GM12878 (cell line): ENCODE measurements around the gene NRN1L. TPM values are rescaled to one million over a fixed set of nuclear protein-coding genes. Genes with fewer than 3 reads are reported as not detected.

Source experiments
- ATAC-seq: fragments of 200-7000 bp; cut with Tn5 transposase; 3 replicates; pipeline ENCODE4 v1.9.1; 2020; ENCODE audit warnings: mild to moderate bottlenecking, moderate library complexity
- BruUV-seq: library from RNA; stranded (reverse); fragments of 400-500 nt; replicated peaks from 2 replicates; lab custom pipeline; 2021; lab: Mats Ljungman, UMichigan
- CTCF ChIA-PET: fragments of 300-600 bp; sonication (Branson Sonifier 250); formaldehyde crosslinking; extraction: SDS; loops from one replicate; lab custom pipeline; 2021; ENCODE audit warnings: inconsistent platforms; lab: Yijun Ruan, JAX
- POLR2A ChIA-PET: fragments of 350-600 bp; formaldehyde crosslinking; extraction: SDS; loops from one replicate; lab custom pipeline; 2021; ENCODE audit warnings: inconsistent platforms; lab: Charles Lee
- RAD21 ChIA-PET: fragments of 300-600 bp; sonication (Branson Sonifier 250); formaldehyde crosslinking; loops from one replicate; lab custom pipeline; 2023; ENCODE audit warnings: antibody characterized with exemption; ENCODE audit not compliant: unreplicated experiment; lab: Charles Lee
- SMC1A ChIA-PET: fragments of 300-600 bp; sonication (Branson Sonifier 250); formaldehyde crosslinking; loops from one replicate; lab custom pipeline; 2023; ENCODE audit not compliant: unreplicated experiment, uncharacterized antibody; lab: Charles Lee
- DNase-seq: peaks from one replicate; pipeline ENCODE4 v3.0.0-alpha.2; 2011; ENCODE audit warnings: low read depth, low spot score
- FAIRE-seq: peaks from 3 replicates; lab custom pipeline; 2011; peaks lifted over from hg19 to GRCh38; lab: Jason Lieb, UNC
- H2AFZ ChIP-seq: 2 replicates; pipeline ENCODE4 v1.6.0; 2011; ENCODE audit warnings: low read depth, low read length, control low read depth; ENCODE audit not compliant: control insufficient read depth
- H3K27ac ChIP-seq: 2 replicates; pipeline ENCODE4 v1.5.1; 2011; ENCODE audit warnings: control low read depth; ENCODE audit not compliant: control insufficient read depth, insufficient read depth
- H3K27me3 ChIP-seq, 2 experiments: replicated peaks in 1 of 2; 2 replicates each; pipeline versions ENCODE4 v1.6.0 to v1.6.1; 2011; ENCODE audit warnings: low read length in 1 of 2; ENCODE audit not compliant: control insufficient read depth in 2 of 2, insufficient read depth in 2 of 2
- H3K36me3 ChIP-seq, 2 experiments: 2 replicates each; pipeline ENCODE4 v1.5.1; 2011; ENCODE audit warnings: low read length in 1 of 2; ENCODE audit not compliant: control insufficient read depth in 2 of 2, insufficient read depth in 2 of 2
- H3K4me1 ChIP-seq: 2 replicates; pipeline ENCODE4 v1.6.1; 2011; ENCODE audit warnings: mild to moderate bottlenecking, low read length, moderate library complexity, mixed read lengths; ENCODE audit not compliant: control insufficient read depth, insufficient read depth
- H3K4me2 ChIP-seq: 2 replicates; pipeline ENCODE4 v1.6.0; 2011; ENCODE audit warnings: control low read depth; ENCODE audit not compliant: control insufficient read depth, insufficient read depth
- H3K4me3 ChIP-seq: fragments of 200-600 bp; sonication (generic); 2 replicates; pipeline ENCODE4 v1.5.1; 2016
- H3K79me2 ChIP-seq: 2 replicates; pipeline ENCODE4 v1.6.0; 2011; ENCODE audit warnings: low read length; ENCODE audit not compliant: control insufficient read depth, insufficient read depth
- H3K9ac ChIP-seq: 2 replicates; pipeline ENCODE4 v1.8.0; 2011; ENCODE audit warnings: low read length, control low read depth, mixed read lengths; ENCODE audit not compliant: control insufficient read depth, insufficient read depth
- H3K9me3 ChIP-seq: replicated peaks from 3 replicates; pipeline ENCODE4 v1.5.1; 2011; ENCODE audit warnings: mild to moderate bottlenecking, low read length; ENCODE audit not compliant: control insufficient read depth, insufficient read depth
- H4K20me1 ChIP-seq: 2 replicates; pipeline ENCODE4 v1.6.0; 2011; ENCODE audit not compliant: control insufficient read depth, insufficient read depth
- WGBS: methylation state at CpG from one replicate; pipeline ENCODE4 v1.1.6; 2016; ENCODE audit warnings: low lambda C conversion rate; ENCODE audit not compliant: insufficient replicate concordance, insufficient coverage; ENCODE audit errors: missing lambda C conversion rate; 5-methylcytosine and 5-hydroxymethylcytosine counted together
- in situ Hi-C: fragments of 300-500 bp; cut with MboI; formaldehyde crosslinking; loops from 9 replicates; pipeline ENCODE4 v1.14.3; 2018; ENCODE audit warnings: mixed read lengths
- intact Hi-C: fragments of 100-400 bp; cut with micrococcal nuclease; formaldehyde crosslinking; loops from one replicate; pipeline ENCODE4 v1.14.2; 2022; ENCODE audit not compliant: unreplicated experiment
- polyA plus RNA-seq, 11 experiments: library from polyadenylated mRNA; depleted of rRNA in 4 of 11; unstranded in 6 of 11; stranded (reverse) in 5 of 11; fragments of >200 nt; fragmentation: Nextera tagmentation in 4 of 11; fragmentation: Illumina TruSeq in 1 of 11; extraction: Ambion mirVana in 4 of 11; extraction: Trizol in 1 of 11; gene quantifications; 1 replicate in 1 of 11; 2 replicates in 10 of 11; pipeline versions ENCODE4 v1.2.1 to v1.2.3, GENCODE V29; 2011 to 2016; ENCODE audit warnings: inconsistent platforms in 2 of 11, missing spikeins in 2 of 11, low read depth in 1 of 11
- total RNA-seq, 4 experiments: library from RNA; depleted of rRNA in 3 of 4; stranded (reverse); fragments of >200 nt in 3 of 4; fragmentation: Illumina TruSeq in 1 of 4; extraction: Trizol in 1 of 4; gene quantifications; 2 replicates each; pipeline versions ENCODE4 v1.2.1 to v1.2.3, GENCODE V29; 2013 to 2021
- TF ChIP-seq, protein P1 (sequence below): fragments of 450-650 bp; IDR thresholded peaks from 2 replicates; pipeline ENCODE4 v1.6.1; 2017; ENCODE audit warnings: mild to moderate bottlenecking
- TF ChIP-seq, protein P2 (sequence below): IDR thresholded peaks from 2 replicates; pipeline ENCODE4 v1.6.1; 2011; ENCODE audit warnings: borderline replicate concordance, low read depth, mild to moderate bottlenecking, moderate library complexity, low read length; ENCODE audit not compliant: insufficient read depth, poor library complexity, severe bottlenecking

The NRN1L gene
- total and polyA plus RNA-seq, 10 of the 15 experiments (the other 5 are each of a cell fraction or from before 2014, with no cell fraction given) = 0.11 to 0.99 (median 0.28) TPM; not detected in 3

GRCh38 chr16:67860589-67861398 is 23.9 kb upstream of the NRN1L start:
- intact Hi-C loops (no loop called here), in situ Hi-C loops (no loop called here)
- H3K4me1 ChIP-seq = no peaks in the 10 kb centered on the region
- ChIA-PET RAD21 (no interaction called here), CTCF (interaction anchor here (1.4 to 6.5 kb wide), 2 partner anchors 9 to 45 kb away, joined by 3 to 53 read pairs; no protein-coding TSS in a partner anchor), SMC1A (interaction anchor here (0.9 kb wide), 1 partner anchor 18 kb away, joined by 3 read pairs; no protein-coding TSS in a partner anchor), POLR2A (no interaction called here)
- H3K9me3 ChIP-seq = no peaks in the 10 kb centered on the region
- no peak overlapping the region for H3K4me3 ChIP-seq
- H3K27ac ChIP-seq = no peak overlapping the region
- no TSS peak for BruUV-seq
- no peak for DNase-seq
- FAIRE-seq = no peak
- H4K20me1 ChIP-seq = 0 out of 2 replicates have a peak, but pooled peaks cover 9% of the 10 kb centered on the region
- TF ChIP-seq, protein P1, sequence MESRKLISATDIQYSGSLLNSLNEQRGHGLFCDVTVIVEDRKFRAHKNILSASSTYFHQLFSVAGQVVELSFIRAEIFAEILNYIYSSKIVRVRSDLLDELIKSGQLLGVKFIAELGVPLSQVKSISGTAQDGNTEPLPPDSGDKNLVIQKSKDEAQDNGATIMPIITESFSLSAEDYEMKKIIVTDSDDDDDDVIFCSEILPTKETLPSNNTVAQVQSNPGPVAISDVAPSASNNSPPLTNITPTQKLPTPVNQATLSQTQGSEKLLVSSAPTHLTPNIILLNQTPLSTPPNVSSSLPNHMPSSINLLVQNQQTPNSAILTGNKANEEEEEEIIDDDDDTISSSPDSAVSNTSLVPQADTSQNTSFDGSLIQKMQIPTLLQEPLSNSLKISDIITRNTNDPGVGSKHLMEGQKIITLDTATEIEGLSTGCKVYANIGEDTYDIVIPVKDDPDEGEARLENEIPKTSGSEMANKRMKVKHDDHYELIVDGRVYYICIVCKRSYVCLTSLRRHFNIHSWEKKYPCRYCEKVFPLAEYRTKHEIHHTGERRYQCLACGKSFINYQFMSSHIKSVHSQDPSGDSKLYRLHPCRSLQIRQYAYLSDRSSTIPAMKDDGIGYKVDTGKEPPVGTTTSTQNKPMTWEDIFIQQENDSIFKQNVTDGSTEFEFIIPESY = no peak
- TF ChIP-seq, protein P2, sequence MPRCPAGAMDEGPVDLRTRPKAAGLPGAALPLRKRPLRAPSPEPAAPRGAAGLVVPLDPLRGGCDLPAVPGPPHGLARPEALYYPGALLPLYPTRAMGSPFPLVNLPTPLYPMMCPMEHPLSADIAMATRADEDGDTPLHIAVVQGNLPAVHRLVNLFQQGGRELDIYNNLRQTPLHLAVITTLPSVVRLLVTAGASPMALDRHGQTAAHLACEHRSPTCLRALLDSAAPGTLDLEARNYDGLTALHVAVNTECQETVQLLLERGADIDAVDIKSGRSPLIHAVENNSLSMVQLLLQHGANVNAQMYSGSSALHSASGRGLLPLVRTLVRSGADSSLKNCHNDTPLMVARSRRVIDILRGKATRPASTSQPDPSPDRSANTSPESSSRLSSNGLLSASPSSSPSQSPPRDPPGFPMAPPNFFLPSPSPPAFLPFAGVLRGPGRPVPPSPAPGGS = peak; percentile 75
- no peak overlapping the region for H3K4me2 ChIP-seq
- peaks cover 43% of the 10 kb centered on the region for H3K79me2 ChIP-seq
- H3K36me3 ChIP-seq = peaks cover 4 to 13% of the 10 kb centered on the region in 2 experiments; a peak in 3 of 4 replicates
- no peaks in the 10 kb centered on the region for H3K27me3 ChIP-seq
- ATAC-seq = no peak
- WGBS = 85% methylated on average over 8 of the region's 8 CpGs
- H2AFZ ChIP-seq = no peak overlapping the region
- no peak overlapping the region for H3K9ac ChIP-seq
